ENCODE results near the gene TOR2A. TPM values are rescaled to one million over a fixed set of nuclear protein-coding genes. Genes with fewer than 3 reads are reported as not detected.
A peak's percentile ranks its signal among the peaks of the same experiment; 100 is the strongest.

TOR2A gene
- total RNA-seq, 2 donors from 2014 or later = 15.7 to 16.7 TPM

GRCh38 chr9:127735530-127736185 lies 564 bp upstream of the TOR2A start:
- H3K9me3 ChIP-seq (ENCODE audit: control insufficient read depth, low read length) = no peaks in the 10 kb centered on the region
- peak overlapping the region; percentile 76 for H3K27ac ChIP-seq (ENCODE audit: low read depth, low read length)
- no peaks in the 10 kb centered on the region for H3K27me3 ChIP-seq (ENCODE audit: control insufficient read depth, insufficient read depth, low read length, poor library complexity, severe bottlenecking)
- Mint-ChIP-seq H3K27me3 (ENCODE audit: insufficient read depth) (peaks cover 3% of the 10 kb centered on the region), H3K27ac (no peak overlapping the region), H3K9me3 (no peaks in the 10 kb centered on the region), H3K4me1 (no peaks in the 10 kb centered on the region), H3K36me3 (ENCODE audit: low read depth) (no peaks in the 10 kb centered on the region), H3K4me3 (peak overlapping the region; percentile 64)
- WGBS, 2 experiments (ENCODE audit: insufficient coverage in 1 of 2, insufficient read length in 1 of 2) = 32 to 38% methylated on average over 10 to 15 of the region's 15 CpGs
- H3K4me3 ChIP-seq (ENCODE audit: low read length) = no peak overlapping the region
- TF ChIP-seq CTCF (conservative IDR thresholded peaks at IDR 0.05) = no peak
- H3K36me3 ChIP-seq (ENCODE audit: control insufficient read depth, insufficient read depth, low read length) = no peaks in the 10 kb centered on the region
- no peak for DNase-seq
- H3K9ac ChIP-seq (ENCODE audit: extremely low read depth, low read length, poor library complexity, severe bottlenecking) = peak overlapping the region; percentile 43
- H3K4me1 ChIP-seq (ENCODE audit: control insufficient read depth, insufficient read depth, low read length) = no peaks in the 10 kb centered on the region

GRCh38 chr9:127734247-127734746 lies 797 bp downstream of the TOR2A start:
- H3K27ac Mint-ChIP-seq = no peak overlapping the region
- H3K9me3 Mint-ChIP-seq = no peaks in the 10 kb centered on the region
- 69% methylated on average over 22 of the region's 22 CpGs for WGBS, 2 experiments (ENCODE audit: insufficient coverage in 1 of 2, insufficient read length in 1 of 2)
- no peaks in the 10 kb centered on the region for H3K36me3 Mint-ChIP-seq (ENCODE audit: low read depth)
- peaks cover 3% of the 10 kb centered on the region for H3K27me3 Mint-ChIP-seq (ENCODE audit: insufficient read depth)
- H3K27me3 ChIP-seq (ENCODE audit: control insufficient read depth, insufficient read depth, low read length, poor library complexity, severe bottlenecking) = no peaks in the 10 kb centered on the region
- TF ChIP-seq CTCF (conservative IDR thresholded peaks at IDR 0.05) = no peak
- H3K9ac ChIP-seq (ENCODE audit: extremely low read depth, low read length, poor library complexity, severe bottlenecking) = no peak overlapping the region
- no peaks in the 10 kb centered on the region for H3K36me3 ChIP-seq (ENCODE audit: control insufficient read depth, insufficient read depth, low read length)
- peak overlapping the region; percentile 64 for H3K4me3 Mint-ChIP-seq
- no peaks in the 10 kb centered on the region for H3K4me1 Mint-ChIP-seq
- DNase-seq = no peak
- no peaks in the 10 kb centered on the region for H3K9me3 ChIP-seq (ENCODE audit: control insufficient read depth, low read length)
- H3K27ac ChIP-seq (ENCODE audit: low read depth, low read length) = no peak overlapping the region
- H3K4me1 ChIP-seq (ENCODE audit: control insufficient read depth, insufficient read depth, low read length) = no peaks in the 10 kb centered on the region
- H3K4me3 ChIP-seq (ENCODE audit: low read length) = peak overlapping the region; percentile 84

GRCh38 chr9:127733614-127734013 lies 1.5 kb downstream of the TOR2A start:
- Mint-ChIP-seq H3K36me3 (ENCODE audit: low read depth) (no peaks in the 10 kb centered on the region), H3K4me3 (no peak overlapping the region), H3K9me3 (no peaks in the 10 kb centered on the region), H3K27ac (no peak overlapping the region), H3K4me1 (no peaks in the 10 kb centered on the region), H3K27me3 (ENCODE audit: insufficient read depth) (peaks cover 3% of the 10 kb centered on the region)
- no peak overlapping the region for H3K27ac ChIP-seq (ENCODE audit: low read depth, low read length)
- no peaks in the 10 kb centered on the region for H3K36me3 ChIP-seq (ENCODE audit: control insufficient read depth, insufficient read depth, low read length)
- no peaks in the 10 kb centered on the region for H3K4me1 ChIP-seq (ENCODE audit: control insufficient read depth, insufficient read depth, low read length)
- no peak overlapping the region for H3K4me3 ChIP-seq (ENCODE audit: low read length)
- TF ChIP-seq CTCF (conservative IDR thresholded peaks at IDR 0.05) = no peak
- WGBS, 2 experiments (ENCODE audit: insufficient coverage in 1 of 2, insufficient read length in 1 of 2) = 88% methylated on average over 2 of the region's 2 CpGs; no CpG with 5 or more reads in 1 of the 2 experiments
- DNase-seq = no peak
- H3K9ac ChIP-seq (ENCODE audit: extremely low read depth, low read length, poor library complexity, severe bottlenecking) = no peak overlapping the region
- no peaks in the 10 kb centered on the region for H3K9me3 ChIP-seq (ENCODE audit: control insufficient read depth, low read length)
- H3K27me3 ChIP-seq (ENCODE audit: control insufficient read depth, insufficient read depth, low read length, poor library complexity, severe bottlenecking) = no peaks in the 10 kb centered on the region
